ENCODE data around the gene BCHE. TPM values are rescaled to one million over a fixed set of nuclear protein-coding genes. Genes with fewer than 3 reads are reported as not detected.

BCHE gene
- 29.0 and 29.1 TPM in 2 replicates for total RNA-seq

DNA sequence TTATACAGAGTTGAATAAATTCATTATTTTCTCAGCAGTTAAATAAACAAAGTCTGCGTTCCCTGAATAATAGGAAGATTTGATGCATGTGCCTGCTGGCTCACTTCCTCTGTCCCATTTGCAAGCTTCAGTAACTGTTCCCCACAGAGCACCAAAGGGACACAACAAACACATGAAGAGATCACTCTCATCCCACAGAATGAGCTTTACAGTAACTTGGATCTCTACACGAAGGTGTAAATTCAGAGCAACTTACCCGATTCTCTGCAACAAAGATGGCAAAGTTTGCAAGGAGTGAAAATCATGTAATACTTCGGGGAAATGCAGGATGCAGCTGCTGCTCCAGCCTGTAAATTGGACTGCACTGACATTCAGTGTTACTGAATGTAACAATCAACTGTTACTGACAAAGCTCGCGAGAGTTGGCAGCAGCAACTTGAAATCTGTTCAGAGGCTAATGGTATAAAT is at the start of gene BCHE:
BCHE (minus strand) TSS at position 366 of the 468 bp plus-strand sequence. CDS start 6,390 bp downstream, outside the sequence.
- peak; percentile 50 for DNase-seq (ENCODE audit: extremely low read depth, low read depth, low spot score)

- DNase-seq (ENCODE audit: extremely low read depth, low read depth, low spot score), result no peak
Measured at GRCh38 chr3:165885558-165886270, 48.5 kb upstream of the BCHE start.

DNA sequence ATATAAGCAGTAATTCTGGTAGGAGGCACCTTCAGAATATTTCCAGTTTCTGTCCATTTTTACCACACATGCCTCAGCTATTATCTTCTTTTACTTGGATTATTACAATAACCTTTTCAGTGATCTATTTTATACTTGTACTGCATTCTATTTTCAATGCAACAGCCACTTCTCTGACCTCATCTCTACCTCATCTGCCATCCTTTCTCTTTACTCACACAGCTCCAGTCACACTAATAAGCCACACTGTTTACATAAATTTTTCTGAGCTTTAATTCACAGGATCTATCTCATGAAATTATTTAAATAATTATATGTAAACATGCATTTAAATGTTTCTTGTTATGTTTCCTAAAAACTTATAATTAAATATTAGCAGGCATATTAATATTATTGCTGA is 47.3 kb upstream of the BCHE start:
- DNase-seq (ENCODE audit: extremely low read depth, low read depth, low spot score), result no peak

- no peak for DNase-seq (ENCODE audit: extremely low read depth, low read depth, low spot score)
Measured at GRCh38 chr3:165883863-165884478, 46.7 kb upstream of the BCHE start.

- DNase-seq (ENCODE audit: extremely low read depth, low read depth, low spot score), result no peak
Measured at GRCh38 chr3:165883117-165883516, 45.9 kb upstream of the BCHE start.

DNA sequence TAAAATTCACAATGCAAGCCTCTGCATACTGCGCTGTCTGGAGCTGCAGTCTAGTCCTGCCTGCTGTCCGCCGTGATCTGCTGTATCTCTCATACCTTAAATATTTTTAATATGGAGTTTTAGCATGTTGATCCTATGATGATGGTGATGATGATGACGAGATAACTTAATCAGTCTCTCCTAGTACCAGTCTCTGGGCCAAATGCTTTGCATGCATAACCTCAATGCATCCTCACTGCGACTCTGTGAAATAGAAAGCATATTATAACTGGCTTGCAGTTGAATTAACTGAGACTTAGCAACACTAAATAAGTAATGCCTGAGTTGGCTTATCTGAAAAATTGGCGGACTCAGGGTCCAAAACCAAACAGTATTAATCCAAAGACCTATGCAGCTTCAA is 38.4 kb upstream of the BCHE start:
- no peak for DNase-seq (ENCODE audit: extremely low read depth, low read depth, low spot score)

- DNase-seq (ENCODE audit: extremely low read depth, low read depth, low spot score), result no peak
Measured at GRCh38 chr3:165874663-165875489, 37.7 kb upstream of the BCHE start.

DNA sequence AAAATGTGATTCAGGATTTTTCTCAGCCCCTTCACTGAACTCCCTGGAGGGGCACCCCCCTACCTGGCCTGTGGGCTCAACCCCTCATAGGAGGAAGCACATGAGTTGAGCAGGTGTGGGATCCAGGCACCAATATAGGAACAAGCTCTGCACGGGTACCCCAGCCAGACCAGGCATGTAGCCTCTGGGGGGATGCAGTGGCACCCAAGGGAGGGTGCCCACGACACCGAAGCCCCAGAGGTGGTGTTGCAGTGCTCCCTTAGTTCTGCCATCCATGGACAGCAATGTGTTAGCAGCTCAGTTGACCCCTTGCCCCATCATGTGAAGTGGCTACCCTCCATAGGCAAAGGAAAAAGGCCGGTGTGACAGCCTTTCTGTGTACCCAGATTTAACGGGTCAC is 30.9 kb upstream of the BCHE start:
- no peak for DNase-seq (ENCODE audit: extremely low read depth, low read depth, low spot score)

DNA sequence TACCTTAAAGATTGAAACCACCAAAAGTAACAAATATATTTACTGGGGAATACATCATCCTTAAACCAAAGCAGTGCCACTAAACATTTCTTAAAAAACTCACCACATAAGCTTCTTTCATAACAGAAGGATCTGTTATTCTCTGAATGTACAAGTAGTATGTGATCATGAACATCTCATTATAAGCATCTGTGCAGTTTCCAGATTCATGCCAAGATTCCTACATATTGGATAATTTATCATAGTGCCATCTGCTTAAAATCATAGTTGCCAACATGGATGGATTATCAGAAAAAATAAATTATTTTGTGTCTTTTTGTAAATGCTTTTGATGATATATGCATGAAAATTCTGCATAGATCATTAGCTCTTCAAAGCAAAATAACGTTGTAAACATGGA is 21.8 kb upstream of the BCHE start:
- DNase-seq (ENCODE audit: extremely low read depth, low read depth, low spot score), result no peak

GRCh38 chr3:165855581-165855980 is 18.4 kb upstream of the BCHE start:
- DNase-seq (ENCODE audit: extremely low read depth, low read depth, low spot score), result peak; percentile 77

DNA sequence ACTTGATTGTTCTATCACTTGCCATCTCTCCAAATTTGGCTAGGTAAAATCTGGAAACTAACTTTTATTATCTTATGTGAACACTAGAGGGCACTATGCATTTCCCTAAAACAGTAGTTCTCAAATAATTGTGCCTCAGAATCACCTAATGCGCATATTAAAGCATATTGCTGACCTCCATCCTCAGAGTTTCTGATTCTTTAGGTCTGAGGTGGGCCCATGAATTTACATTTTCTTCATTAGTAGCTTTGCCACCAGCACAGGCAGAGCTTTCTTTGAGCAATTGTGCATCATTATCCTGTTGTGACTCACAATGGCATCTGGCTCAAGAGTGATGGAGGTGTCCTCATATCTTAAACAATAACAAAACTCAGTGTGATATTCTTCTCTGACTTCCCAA is 17.5 kb upstream of the BCHE start:
- DNase-seq (ENCODE audit: extremely low read depth, low read depth, low spot score), result peak; percentile 20

DNA sequence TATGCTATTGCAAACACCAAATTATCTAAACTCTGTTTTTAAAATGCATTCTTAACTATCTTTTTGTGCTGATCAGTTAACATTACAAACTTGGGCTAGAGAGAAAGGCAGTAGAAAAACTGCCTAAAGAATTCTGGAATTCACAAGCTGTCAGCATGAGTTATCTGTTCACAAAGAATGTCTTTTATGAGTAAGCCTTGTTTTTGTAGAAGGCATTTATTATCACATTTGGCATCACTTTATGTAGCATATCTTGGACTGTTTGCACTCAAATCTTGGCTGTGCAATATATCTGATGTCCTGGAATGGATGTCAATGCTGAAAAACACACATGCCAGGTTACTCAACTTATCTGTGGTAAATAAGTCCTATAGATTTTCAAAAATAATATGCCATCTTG is 15.5 kb upstream of the BCHE start:
- no peak for DNase-seq (ENCODE audit: extremely low read depth, low read depth, low spot score)

- DNase-seq (ENCODE audit: extremely low read depth, low read depth, low spot score), result no peak
Measured at GRCh38 chr3:165852191-165852590, 15.0 kb upstream of the BCHE start.

DNA sequence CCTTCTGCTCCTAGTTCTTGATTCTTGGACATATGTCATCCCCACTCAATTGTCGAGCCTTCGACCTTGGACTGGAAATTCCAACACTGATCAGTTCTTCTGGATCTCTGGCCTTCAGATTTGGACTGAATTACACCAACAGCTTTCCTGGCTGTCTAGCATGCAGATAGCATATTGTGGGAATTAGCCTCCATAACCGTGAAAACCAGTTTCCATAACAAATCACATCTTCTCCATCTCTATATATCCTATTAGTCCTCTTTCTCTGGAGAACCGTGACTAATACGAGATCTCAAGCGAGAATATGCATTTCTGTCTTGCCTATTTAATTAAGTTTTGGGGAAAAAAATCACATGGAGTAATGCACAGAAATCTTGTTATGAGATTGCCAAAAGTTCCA is 8.8 kb upstream of the BCHE start:
- no peak for DNase-seq (ENCODE audit: extremely low read depth, low read depth, low spot score)

- no peak for DNase-seq (ENCODE audit: extremely low read depth, low read depth, low spot score)
Measured at GRCh38 chr3:165839296-165840076, 2.3 kb upstream of the BCHE start.

DNA sequence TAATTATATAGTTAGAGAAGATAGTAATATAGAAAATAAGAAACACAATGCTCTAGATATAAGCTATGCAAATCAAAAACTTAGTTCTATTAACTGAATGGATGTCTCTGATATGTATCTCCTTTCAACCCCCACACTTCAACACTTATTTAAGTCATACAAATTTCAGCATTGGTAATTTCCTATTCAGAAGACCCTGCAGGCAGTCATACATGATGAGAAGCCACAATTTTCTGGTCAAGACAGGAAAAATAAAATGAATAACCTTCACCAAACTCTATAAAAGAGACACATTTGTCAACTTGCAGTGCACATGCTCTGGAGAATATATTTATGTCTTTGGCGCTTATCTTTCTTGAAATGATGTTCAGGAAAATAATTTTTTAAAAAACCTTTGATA is 578 bp upstream of the BCHE start:
- no peak for DNase-seq (ENCODE audit: extremely low read depth, low read depth, low spot score)

DNA sequence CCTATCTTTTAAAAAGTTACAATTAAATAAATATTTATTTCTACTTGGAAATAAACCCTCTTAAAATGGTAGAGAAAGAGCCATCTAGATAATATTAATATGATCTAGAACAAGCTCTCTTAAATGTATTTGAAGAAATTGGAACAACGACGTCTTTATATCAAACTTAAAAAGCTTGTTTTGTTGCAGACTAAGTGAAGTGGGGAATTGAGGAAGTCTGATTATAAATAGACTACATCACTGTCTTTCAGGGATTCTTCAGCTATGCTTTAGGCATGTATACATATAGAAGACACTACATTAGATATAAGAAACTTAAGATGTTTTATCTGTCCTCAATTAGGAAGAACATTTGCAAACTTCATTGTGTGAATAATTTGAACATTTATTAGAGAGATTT is 1.8 kb downstream of the BCHE start:
- no peak for DNase-seq (ENCODE audit: extremely low read depth, low read depth, low spot score)

- no peak for DNase-seq (ENCODE audit: extremely low read depth, low read depth, low spot score)
Measured at GRCh38 chr3:165830746-165831145, 6.5 kb downstream of the BCHE start.

DNA sequence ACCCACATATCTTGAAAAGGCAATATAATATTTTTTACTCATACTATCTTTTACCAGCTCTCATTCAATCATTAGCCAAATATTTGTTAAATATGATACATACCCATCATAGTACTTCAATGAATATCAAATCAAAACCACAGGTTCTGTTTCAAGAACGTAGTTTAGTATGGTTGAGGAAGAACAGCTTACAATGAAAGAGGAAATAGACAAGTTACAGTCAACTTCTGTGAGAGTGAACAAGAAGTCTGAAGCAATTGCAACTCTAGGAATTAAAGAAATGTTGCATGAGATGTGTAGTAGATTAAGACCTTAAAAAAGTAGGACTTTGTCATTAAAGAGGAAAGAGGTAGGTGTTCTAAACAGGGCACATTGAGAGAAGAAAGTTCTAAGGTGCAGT is 9.3 kb downstream of the BCHE start:
- no peak for DNase-seq (ENCODE audit: extremely low read depth, low read depth, low spot score)

GRCh38 chr3:165827233-165827632 is 10.0 kb downstream of the BCHE start:
- DNase-seq (ENCODE audit: extremely low read depth, low read depth, low spot score), result no peak

GRCh38 chr3:165820671-165821123 is 16.5 kb downstream of the BCHE start:
- no peak for DNase-seq (ENCODE audit: extremely low read depth, low read depth, low spot score)

All from glomerular endothelial cell (primary cell).